Neuron (in vitro differentiated cells): ENCODE measurements around the gene ZBED3.
"Not testable (repeated sequence)": the region's sequence is repeated elsewhere in the genome, so short reads cannot be mapped to it uniquely, and the experiment has no call there.

ENCODE experiments used
- H2AFZ ChIP-seq: one replicate; pipeline ENCODE4 v1.6.1; 2013; ENCODE audit warnings: low read depth, mild to moderate bottlenecking, inconsistent platforms, low read length, moderate library complexity
- H3K27me3 ChIP-seq: one replicate; pipeline ENCODE4 v1.6.1; 2013; ENCODE audit warnings: low read length; ENCODE audit not compliant: insufficient read depth
- H3K36me3 ChIP-seq: one replicate; pipeline ENCODE4 v1.6.1; 2013; ENCODE audit warnings: low read length; ENCODE audit not compliant: insufficient read depth
- H3K4me1 ChIP-seq: one replicate; pipeline ENCODE4 v1.6.1; 2013; ENCODE audit warnings: low read length; ENCODE audit not compliant: insufficient read depth
- H3K4me3 ChIP-seq: 2 replicates; pipeline ENCODE4 v1.5.1; 2013; ENCODE audit warnings: mild to moderate bottlenecking, low read length, moderate library complexity
- H3K9me3 ChIP-seq: one replicate; pipeline ENCODE4 v1.6.1; 2013; ENCODE audit warnings: low read length

Gene ZBED3, protein sequence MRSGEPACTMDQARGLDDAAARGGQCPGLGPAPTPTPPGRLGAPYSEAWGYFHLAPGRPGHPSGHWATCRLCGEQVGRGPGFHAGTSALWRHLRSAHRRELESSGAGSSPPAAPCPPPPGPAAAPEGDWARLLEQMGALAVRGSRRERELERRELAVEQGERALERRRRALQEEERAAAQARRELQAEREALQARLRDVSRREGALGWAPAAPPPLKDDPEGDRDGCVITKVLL

GRCh38 chr5:77086689-77087483 lies at the start of gene ZBED3:
Gene ZBED3, minus strand, starts transcription at chr5:77087285. Its CDS starts 9,407 bp downstream, at chr5:77077878.
- Histone ChIP-seq H3K4me1 (peaks cover 15% of the 10 kb centered on the region), H3K4me3 (peak within 1 kb of the TSS; percentile 79), H3K9me3 (peaks cover 7% of the 10 kb centered on the region), H3K27me3 (no peaks in the 10 kb centered on the region), H3K36me3 (peaks cover 8% of the 10 kb centered on the region), H2AFZ (peak within 1 kb of the TSS; percentile 74)

GRCh38 chr5:77133061-77133758 lies 46.1 kb upstream of the ZBED3 start:
- Histone ChIP-seq H3K36me3 (no peaks in the 10 kb centered on the region), H3K27me3 (no peaks in the 10 kb centered on the region), H2AFZ (no peak overlapping the region), H3K4me1 (peaks cover 5% of the 10 kb centered on the region), H3K9me3 (no peaks in the 10 kb centered on the region), H3K4me3 (no peak overlapping the region)

GRCh38 chr5:77131361-77131760 lies 44.3 kb upstream of the ZBED3 start:
- Histone ChIP-seq H3K9me3 (no peaks in the 10 kb centered on the region), H3K4me1 (no peaks in the 10 kb centered on the region), H3K36me3 (no peaks in the 10 kb centered on the region), H2AFZ (no peak overlapping the region), H3K27me3 (no peaks in the 10 kb centered on the region), H3K4me3 (no peak overlapping the region)

- Histone ChIP-seq H3K4me1 (no peaks in the 10 kb centered on the region), H3K36me3 (no peaks in the 10 kb centered on the region), H3K9me3 (no peaks in the 10 kb centered on the region), H2AFZ (no peak overlapping the region), H3K4me3 (no peak overlapping the region), H3K27me3 (no peaks in the 10 kb centered on the region)
These were observed 42.4 kb upstream of the ZBED3 start for GRCh38 chr5:77129391-77129990.

- Histone ChIP-seq H3K4me1 (no peaks in the 10 kb centered on the region), H3K27me3 (no peaks in the 10 kb centered on the region), H2AFZ (no peak overlapping the region), H3K36me3 (no peaks in the 10 kb centered on the region), H3K9me3 (no peaks in the 10 kb centered on the region), H3K4me3 (no peak overlapping the region)
These were observed 41.5 kb upstream of the ZBED3 start for GRCh38 chr5:77128411-77129061.

GRCh38 chr5:77123057-77123456 lies 36.0 kb upstream of the ZBED3 start:
- Histone ChIP-seq H2AFZ (no peak overlapping the region), H3K4me1 (no peaks in the 10 kb centered on the region), H3K9me3 (peaks cover 2% of the 10 kb centered on the region), H3K27me3 (no peaks in the 10 kb centered on the region), H3K36me3 (no peaks in the 10 kb centered on the region), H3K4me3 (no peak overlapping the region)

DNA sequence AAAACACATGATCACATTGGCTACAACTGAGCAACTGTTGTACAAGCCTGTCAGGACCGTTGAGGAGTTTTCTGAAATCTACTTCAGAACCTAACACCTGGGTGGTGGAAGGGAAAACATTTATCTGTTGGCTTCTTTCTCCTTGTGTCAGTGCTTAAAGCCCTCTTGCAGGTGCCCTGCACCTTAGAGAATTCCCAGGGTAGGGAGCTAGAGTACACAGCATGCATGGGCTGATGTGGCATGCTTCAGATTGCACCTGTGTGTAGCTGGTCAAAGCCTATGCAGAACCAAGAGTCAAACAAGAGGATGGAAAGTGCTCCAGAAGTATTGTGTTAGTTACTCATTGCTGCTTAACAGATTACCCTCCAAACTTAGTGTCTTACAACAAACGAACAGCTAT lies 33.6 kb upstream of the ZBED3 start:
- peaks cover 2% of the 10 kb centered on the region for H3K9me3 ChIP-seq

GRCh38 chr5:77120086-77120485 lies 33.0 kb upstream of the ZBED3 start:
- no peaks in the 10 kb centered on the region for H3K27me3 ChIP-seq
- H2AFZ ChIP-seq: no peak overlapping the region
- H3K9me3 ChIP-seq: peaks cover 2% of the 10 kb centered on the region
- no peaks in the 10 kb centered on the region for H3K4me1 ChIP-seq
- H3K36me3 ChIP-seq: no peaks in the 10 kb centered on the region
- no peak overlapping the region for H3K4me3 ChIP-seq

More for the DNA sequence above, 33.6 kb upstream of the ZBED3 start:
- no peaks in the 10 kb centered on the region for H3K36me3 ChIP-seq
- H3K27me3 ChIP-seq: no peaks in the 10 kb centered on the region
- no peaks in the 10 kb centered on the region for H3K4me1 ChIP-seq
- H2AFZ ChIP-seq: no peak overlapping the region
- H3K4me3 ChIP-seq: no peak overlapping the region

DNA sequence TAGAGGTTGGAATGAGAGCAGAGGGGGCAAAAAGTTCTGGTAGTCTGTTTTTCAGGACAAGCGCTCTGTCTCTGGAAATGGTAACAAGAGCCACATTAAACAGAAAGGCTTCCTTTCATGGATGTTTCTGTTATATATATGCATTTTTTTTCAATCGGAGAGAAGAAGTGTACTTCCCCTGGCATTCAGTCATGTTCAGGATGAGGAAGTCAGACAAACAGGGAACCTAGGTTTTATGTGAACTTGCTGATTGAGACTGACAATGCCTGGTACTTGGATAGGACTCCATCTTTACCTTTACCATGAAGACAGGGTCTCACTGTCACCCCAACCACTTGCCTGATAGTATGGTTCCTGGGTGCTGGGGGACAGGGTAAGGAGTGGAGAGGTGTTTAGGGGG lies 30.1 kb upstream of the ZBED3 start:
- Histone ChIP-seq H3K36me3 (peaks cover 3% of the 10 kb centered on the region), H2AFZ (no peak overlapping the region), H3K4me1 (no peaks in the 10 kb centered on the region), H3K4me3 (no peak overlapping the region), H3K9me3 (no peaks in the 10 kb centered on the region), H3K27me3 (no peaks in the 10 kb centered on the region)

DNA sequence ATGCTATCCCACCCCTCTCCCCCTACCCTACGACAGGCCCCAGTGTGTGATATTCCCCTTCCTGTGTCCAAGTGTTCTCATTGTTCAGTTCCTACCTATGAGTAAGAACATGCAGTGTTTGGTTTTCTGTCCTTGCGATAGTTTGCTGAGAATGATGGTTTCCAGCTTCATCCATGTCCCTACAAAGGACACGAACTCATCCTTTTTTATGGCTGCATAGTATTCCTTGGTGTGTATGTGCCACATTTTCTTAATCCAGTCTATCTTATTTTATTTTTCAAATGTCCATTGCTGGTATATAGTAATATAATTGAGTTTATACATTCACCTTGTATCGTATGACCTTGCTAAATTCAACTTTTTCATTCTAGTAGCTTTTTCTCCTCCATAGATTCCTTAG lies 19.9 kb upstream of the ZBED3 start:
- H3K9me3 ChIP-seq, H2AFZ ChIP-seq, H3K27me3 ChIP-seq, H3K4me3 ChIP-seq, H3K36me3 ChIP-seq, H3K4me1 ChIP-seq: not testable (repeated sequence)

- Histone ChIP-seq H3K9me3 (no peaks in the 10 kb centered on the region), H2AFZ (no peak overlapping the region), H3K27me3 (no peaks in the 10 kb centered on the region), H3K36me3 (peaks cover 11% of the 10 kb centered on the region), H3K4me1 (no peaks in the 10 kb centered on the region), H3K4me3 (no peak overlapping the region)
These were observed 17.7 kb upstream of the ZBED3 start for GRCh38 chr5:77104813-77105212.

DNA sequence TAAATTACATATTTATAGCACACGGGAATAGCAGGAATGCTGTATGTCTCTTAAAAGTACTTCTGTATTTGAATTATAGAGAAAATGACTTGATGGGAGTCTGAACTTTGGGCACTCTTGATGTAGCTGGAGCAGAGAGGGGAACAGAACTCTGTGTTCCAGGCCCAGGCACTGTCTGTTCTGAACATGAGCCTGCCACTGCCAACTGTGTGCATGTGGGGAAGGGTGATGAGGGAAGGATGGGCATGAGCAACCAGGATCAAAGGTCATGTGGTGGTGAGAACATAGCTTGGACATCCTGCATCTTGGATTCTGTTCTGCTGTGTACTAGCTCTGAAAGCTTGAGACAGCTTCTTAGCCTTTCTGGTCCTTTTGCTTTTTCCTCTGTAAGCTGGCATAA lies 16.4 kb upstream of the ZBED3 start:
- no peaks in the 10 kb centered on the region for H3K4me1 ChIP-seq
- no peaks in the 10 kb centered on the region for H3K27me3 ChIP-seq
- peaks cover 11% of the 10 kb centered on the region for H3K36me3 ChIP-seq
- no peaks in the 10 kb centered on the region for H3K9me3 ChIP-seq
- H3K4me3 ChIP-seq: no peak overlapping the region
- no peak overlapping the region for H2AFZ ChIP-seq
